GM23338 (cell line): ENCODE data around the gene GALNT13. TPM values are rescaled to one million over a fixed set of nuclear protein-coding genes. Genes with fewer than 3 reads are reported as not detected.

Experiments
- ATAC-seq: fragments of 200-7000 bp; cut with Tn5 transposase; 3 replicates; pipeline ENCODE4 v1.9.1; 2020
- DNase-seq: peaks from one replicate; pipeline ENCODE4 v3.0.0-alpha.2; 2015; ENCODE audit warnings: low spot score
- H2AFZ ChIP-seq: fragments of 200-600 bp; sonication (generic); 2 replicates; pipeline ENCODE4 v1.8.0; 2016; ENCODE audit warnings: antibody characterized with exemption, mild to moderate bottlenecking, moderate library complexity
- H3F3A ChIP-seq: fragments of 200-600 bp; sonication (generic); replicated peaks from 2 replicates; pipeline ENCODE4 v1.8.0; 2017; ENCODE audit warnings: antibody characterized with exemption, mixed run types, low read depth
- H3K27ac ChIP-seq: fragments of 200-600 bp; sonication (generic); 2 replicates; pipeline ENCODE4 v1.6.1; 2016; ENCODE audit warnings: low read depth
- H3K27me3 ChIP-seq: fragments of 200-600 bp; sonication (generic); 2 replicates; pipeline ENCODE4 v1.8.0; 2016; ENCODE audit warnings: mild to moderate bottlenecking, mixed run types, moderate library complexity; ENCODE audit not compliant: insufficient read depth
- H3K36me3 ChIP-seq: fragments of 200-600 bp; sonication (generic); 2 replicates; pipeline ENCODE4 v1.8.0; 2016; ENCODE audit warnings: mild to moderate bottlenecking; ENCODE audit not compliant: insufficient read depth
- H3K4me1 ChIP-seq: fragments of 200-600 bp; sonication (generic); 2 replicates; pipeline ENCODE4 v1.8.0; 2016; ENCODE audit warnings: mild to moderate bottlenecking, moderate library complexity; ENCODE audit not compliant: insufficient read depth
- H3K4me2 ChIP-seq: fragments of 200-600 bp; sonication (generic); 2 replicates; pipeline ENCODE4 v1.7.1; 2017; ENCODE audit warnings: mixed run types
- H3K4me3 ChIP-seq: fragments of 200-600 bp; sonication (generic); 2 replicates; pipeline ENCODE4 v1.6.1; 2016; ENCODE audit warnings: mixed run types
- H3K79me2 ChIP-seq: fragments of 200-600 bp; sonication (generic); replicated peaks from 2 replicates; pipeline ENCODE4 v1.8.0; 2017; ENCODE audit warnings: mild to moderate bottlenecking; ENCODE audit not compliant: insufficient read depth
- H3K9me2 ChIP-seq: fragments of 200-600 bp; sonication (generic); 2 replicates; pipeline ENCODE4 v1.8.0; 2017; ENCODE audit not compliant: insufficient read depth
- H4K20me1 ChIP-seq: fragments of 200-600 bp; sonication (generic); replicated peaks from 2 replicates; pipeline ENCODE4 v1.8.0; 2017; ENCODE audit warnings: mild to moderate bottlenecking; ENCODE audit not compliant: insufficient read depth
- H3K27ac Mint-ChIP-seq: 2 replicates; pipeline ENCODE4 v1.8.0; 2020; ENCODE audit warnings: inconsistent platforms, mild to moderate bottlenecking, moderate library complexity, mixed read lengths
- H3K27me3 Mint-ChIP-seq: 3 replicates; pipeline ENCODE4 v1.8.0; 2022; ENCODE audit warnings: low read depth, mild to moderate bottlenecking, moderate library complexity, mixed read lengths, inconsistent platforms; ENCODE audit not compliant: insufficient read depth, poor library complexity
- H3K36me3 Mint-ChIP-seq: 3 replicates; pipeline ENCODE4 v1.8.0; 2021; ENCODE audit warnings: low read depth, mild to moderate bottlenecking, inconsistent platforms, moderate library complexity, mixed read lengths
- H3K4me1 Mint-ChIP-seq: 3 replicates; pipeline ENCODE4 v1.8.0; 2020; ENCODE audit warnings: mild to moderate bottlenecking, inconsistent platforms, mixed read lengths
- H3K4me3 Mint-ChIP-seq: 3 replicates; pipeline ENCODE4 v1.8.0; 2021; ENCODE audit warnings: moderate library complexity, mild to moderate bottlenecking, inconsistent platforms, mixed read lengths
- H3K9me3 Mint-ChIP-seq: 3 replicates; pipeline ENCODE4 v1.8.0; 2020; ENCODE audit warnings: moderate library complexity, mild to moderate bottlenecking, inconsistent platforms, mixed read lengths
- ETS1 ChIP-seq: IDR thresholded peaks from 2 replicates; pipeline ENCODE4 v1.6.1; 2016; ENCODE audit warnings: antibody characterized with exemption
- EZH2phosphoT487 ChIP-seq: fragments of 200-600 bp; sonication (generic); IDR thresholded peaks from one replicate; pipeline ENCODE4 v1.8.1; 2018; ENCODE audit warnings: antibody characterized with exemption; ENCODE audit not compliant: unreplicated experiment
- JUNB ChIP-seq: IDR thresholded peaks from one replicate; pipeline ENCODE4 v1.6.1; 2016; ENCODE audit warnings: antibody characterized with exemption; ENCODE audit not compliant: unreplicated experiment
- POLR2AphosphoS5 ChIP-seq: IDR thresholded peaks from 2 replicates; pipeline ENCODE4 v1.6.1; 2016; ENCODE audit warnings: antibody characterized with exemption, low read depth
- ZNF114 ChIP-seq: fragments of 250-450 bp; sonication (Bioruptor Pico); IDR thresholded peaks from 2 replicates; pipeline ENCODE4 v1.5.0; 2020; ENCODE audit warnings: mild to moderate bottlenecking, moderate library complexity
- ZNF462 ChIP-seq: fragments of 250-450 bp; sonication (Bioruptor Pico); IDR thresholded peaks from 2 replicates; pipeline ENCODE4 v1.5.0; 2020; ENCODE audit warnings: mild to moderate bottlenecking, moderate library complexity
- polyA plus RNA-seq: library from polyadenylated mRNA; unstranded; fragments of >200 nt; fragmentation: Nextera tagmentation; extraction: Ambion mirVana; gene quantifications from 2 replicates; pipeline ENCODE4 v1.2.1, GENCODE V29; 2016
- total RNA-seq: library from RNA; depleted of rRNA; stranded (reverse); fragments of >200 nt; shearing (Covaris generic); gene quantifications from 2 replicates; pipeline ENCODE4 v1.2.3, GENCODE V29; 2014

Gene GALNT13
- total and polyA plus RNA-seq, 2 experiments from 2014 or later, result 3.5 to 5.2 TPM

DNA sequence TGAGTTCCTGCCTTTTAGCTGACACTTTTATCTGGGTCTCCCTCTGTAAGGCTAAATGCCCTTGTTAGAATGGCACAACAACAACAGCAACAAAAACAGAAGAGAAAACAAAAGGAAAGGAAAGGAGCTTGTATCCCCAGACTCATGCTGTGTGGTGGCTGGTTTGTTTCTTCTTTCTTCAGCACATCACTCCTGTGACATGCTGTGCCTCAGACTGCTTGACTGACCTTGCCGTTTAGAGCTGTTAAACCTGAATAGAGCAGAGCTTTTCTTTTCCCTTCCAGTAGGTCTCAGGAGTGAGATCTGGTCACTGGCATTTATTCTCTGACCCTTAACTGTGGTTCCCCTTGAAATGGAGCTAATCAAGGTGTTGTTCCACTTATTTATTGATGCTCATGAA, 18.9 kb downstream of the GALNT13 start:
- Histone ChIP-seq H2AFZ (no peak overlapping the region), H3K27ac (no peak overlapping the region), H3K79me2 (no peaks in the 10 kb centered on the region), H4K20me1 (no peaks in the 10 kb centered on the region), H3K9me2 (no peaks in the 10 kb centered on the region), H3K4me2 (no peak overlapping the region), H3K4me3 (no peak overlapping the region), H3K36me3 (no peaks in the 10 kb centered on the region), H3F3A (no peaks in the 10 kb centered on the region), H3K4me1 (no peaks in the 10 kb centered on the region; the same call in 1 of the 2 replicates), H3K27me3 (no peaks in the 10 kb centered on the region)
- Mint-ChIP-seq H3K4me1 (peaks cover 21% of the 10 kb centered on the region), H3K27me3 (no peaks in the 10 kb centered on the region), H3K36me3 (no peaks in the 10 kb centered on the region), H3K9me3 (no peaks in the 10 kb centered on the region), H3K4me3 (no peak overlapping the region), H3K27ac (no peak overlapping the region)
- peak; percentile 51 for DNase-seq
- peak; percentile 65; the same call in 1 of the 2 replicates for TF ChIP-seq ZNF462
- TF ChIP-seq POLR2AphosphoS5, result no peak
- no peak for TF ChIP-seq EZH2phosphoT487
- peak; percentile 100 for ATAC-seq

DNA sequence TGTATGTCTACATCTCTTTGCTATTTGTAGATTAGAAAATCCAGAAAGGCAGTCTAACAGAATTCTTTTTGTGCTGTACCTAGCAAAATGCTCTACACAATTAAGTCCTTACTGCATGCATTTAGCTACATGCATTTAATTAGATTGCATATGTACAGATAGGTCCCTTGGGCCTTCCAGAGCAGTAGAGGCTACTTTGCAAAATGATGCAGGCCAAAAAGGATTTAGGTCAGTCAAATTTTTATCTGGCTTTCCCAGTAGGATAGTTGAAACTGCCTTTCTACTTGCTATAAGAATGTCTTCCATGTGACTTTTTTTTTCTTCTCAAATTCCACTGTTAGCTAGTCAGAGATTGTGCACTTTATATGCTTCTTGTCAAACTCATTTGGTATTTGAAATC, 19.3 kb downstream of the GALNT13 start:
- Histone ChIP-seq H4K20me1 (no peaks in the 10 kb centered on the region), H2AFZ (no peak overlapping the region), H3K4me1 (no peaks in the 10 kb centered on the region; the same call in 1 of the 2 replicates), H3K27me3 (no peaks in the 10 kb centered on the region), H3K79me2 (no peaks in the 10 kb centered on the region), H3K36me3 (no peaks in the 10 kb centered on the region), H3K27ac (no peak overlapping the region), H3K9me2 (no peaks in the 10 kb centered on the region), H3K4me3 (no peak overlapping the region), H3F3A (no peaks in the 10 kb centered on the region), H3K4me2 (no peak overlapping the region)
- ATAC-seq, result no peak
- no peak overlapping the region for H3K4me3 Mint-ChIP-seq
- no peak for DNase-seq
- no peak overlapping the region for H3K27ac Mint-ChIP-seq
- no peaks in the 10 kb centered on the region for H3K27me3 Mint-ChIP-seq
- H3K9me3 Mint-ChIP-seq, result no peaks in the 10 kb centered on the region
- peaks cover 21% of the 10 kb centered on the region for H3K4me1 Mint-ChIP-seq
- H3K36me3 Mint-ChIP-seq, result no peaks in the 10 kb centered on the region
- TF ChIP-seq ZNF114 (CRISPR knock-in tag) (no peak), JUNB (no peak), ZNF462 (no peak), POLR2AphosphoS5 (no peak), ETS1 (no peak)
